ENCODE measurements around the gene ZC3H18. TPM values are rescaled to one million over a fixed set of nuclear protein-coding genes. Genes with fewer than 3 reads are reported as not detected.

Gene ZC3H18
- total RNA-seq (100 to 1,000 TPM in 2 of 5 donors, 10 to 100 TPM in 3; 87.0 to 111 (median 91.5) TPM), total RNA-seq (78.2 to 167 (median 101) reads per million in 29 experiments)
- 26.8 TPM for total RNA-seq (2013)

GRCh38 chr16:88569985-88570690 is at the start of gene ZC3H18:
TSS of gene ZC3H18 (plus strand) at chr16:88570403. CDS start at chr16:88577124, 6,721 bp downstream.
- ChIA-PET CTCF (interaction anchor here (0.5 to 1.7 kb wide), 11 partner anchors 11 to 1122 kb away, joined by 3 to 10 read pairs (median 4); partner anchors contain the start of gene ZNF778 (in 1 of the 2)), POLR2A (interaction anchor here in 1 of 2 donors (0.7 to 1.8 kb wide), 3 partner anchors 28 to 540 kb away, joined by 3 to 16 read pairs (median 12); no protein-coding TSS in a partner anchor)
- Histone ChIP-seq H3K27me3 (replicated peaks in 1 of 2; ENCODE audit: control insufficient read depth in 2 of 2, extremely low read depth in 1 of 2, insufficient read depth in 2 of 2, low read length in 1 of 2) (no peaks in the 10 kb centered on the region), H3K4me3 (ENCODE audit: control insufficient read depth in 1 of 2, extremely low read depth in 1 of 2, low read length in 1 of 2) (peak within 1 kb of the TSS; percentile 69 to 92), H3K4me1 (ENCODE audit: control insufficient read depth in 1 of 2, extremely low read depth in 1 of 2, insufficient read depth in 2 of 2, low read length in 2 of 2) (peaks cover 9 to 31% of the 10 kb centered on the region in 2 experiments), H3K36me3 (ENCODE audit: control insufficient read depth in 2 of 2, extremely low read depth in 1 of 2, insufficient read depth in 1 of 2, low read length in 1 of 2) (peaks cover 0 to 20% of the 10 kb centered on the region in 2 donors), H3K27ac (ENCODE audit: low read length) (peak within 1 kb of the TSS; percentile 64), H3K9me3 (no peaks in the 10 kb centered on the region)
- ATAC-seq (replicated peaks in 1 of 4) (peak; percentile 89 to 93 (median 92)), DNase-seq (peak; percentile 92 to 100 (median 96))
- Mint-ChIP-seq H3K36me3 (peaks cover under 1% of the 10 kb centered on the region), H3K4me3 (peak within 1 kb of the TSS; percentile 80 to 84 (median 82)), H3K9me3 (no peaks in the 10 kb centered on the region), H3K4me1 (peaks cover 29 to 37% (median 36%) of the 10 kb centered on the region in 3 donors), H3K27ac (peak within 1 kb of the TSS; percentile 78 to 88), H3K27me3 (no peaks in the 10 kb centered on the region)
- WGBS (ENCODE audit: insufficient coverage): under 1% methylated on average over 89 of the region's 90 CpGs

GRCh38 chr16:88521674-88522073 is 48.5 kb upstream of the ZC3H18 start:
- Histone ChIP-seq H3K4me3 (ENCODE audit: control insufficient read depth in 1 of 2, extremely low read depth in 1 of 2, low read length in 1 of 2) (no peak overlapping the region), H3K4me1 (ENCODE audit: control insufficient read depth in 1 of 2, extremely low read depth in 1 of 2, insufficient read depth in 2 of 2, low read length in 2 of 2) (peaks cover 0 to 20% of the 10 kb centered on the region in 2 experiments), H3K27me3 (replicated peaks in 1 of 2; ENCODE audit: control insufficient read depth in 2 of 2, extremely low read depth in 1 of 2, insufficient read depth in 2 of 2, low read length in 1 of 2) (no peaks in the 10 kb centered on the region), H3K36me3 (ENCODE audit: control insufficient read depth in 2 of 2, extremely low read depth in 1 of 2, insufficient read depth in 1 of 2, low read length in 1 of 2) (peaks cover 0 to 4% of the 10 kb centered on the region in 2 donors), H3K27ac (ENCODE audit: low read length) (no peak overlapping the region), H3K9me3 (no peaks in the 10 kb centered on the region)
- ATAC-seq (replicated peaks in 1 of 4): no peak
- 92% methylated on average over 7 of the region's 9 CpGs for WGBS (ENCODE audit: insufficient coverage)
- ChIA-PET POLR2A (no interaction called here), CTCF (interaction anchor here in 1 of 2 donors (0.6 kb wide), 1 partner anchor 1465 kb away, joined by 3 read pairs; no protein-coding TSS in a partner anchor)
- Mint-ChIP-seq H3K4me3 (no peak overlapping the region), H3K9me3 (peaks cover 0 to 18% (median 0%) of the 10 kb centered on the region in 3 donors), H3K27me3 (no peaks in the 10 kb centered on the region), H3K36me3 (peaks cover 2% of the 10 kb centered on the region), H3K27ac (no peak overlapping the region), H3K4me1 (peaks cover 0 to 13% (median 11%) of the 10 kb centered on the region in 3 donors)
- no peak for DNase-seq

GRCh38 chr16:88522276-88522949 is 47.8 kb upstream of the ZC3H18 start:
- CTCF ChIA-PET: interaction anchor here in 1 of 2 donors (0.6 kb wide), 1 partner anchor 1465 kb away, joined by 3 read pairs; no protein-coding TSS in a partner anchor
- 93% methylated on average over 19 of the region's 24 CpGs for WGBS (ENCODE audit: insufficient coverage)

GRCh38 chr16:88523309-88524161 is 46.7 kb upstream of the ZC3H18 start:
- CTCF ChIA-PET: no interaction called here
- H3K36me3 Mint-ChIP-seq: peaks cover 2% of the 10 kb centered on the region
- H3K27ac Mint-ChIP-seq: peak overlapping the region in 1 of 2 donors; percentile 34

More at GRCh38 chr16:88522276-88522949, 47.8 kb upstream of the ZC3H18 start:
- Histone ChIP-seq H3K27me3 (replicated peaks in 1 of 2; ENCODE audit: control insufficient read depth in 2 of 2, extremely low read depth in 1 of 2, insufficient read depth in 2 of 2, low read length in 1 of 2) (no peaks in the 10 kb centered on the region), H3K9me3 (no peaks in the 10 kb centered on the region), H3K27ac (ENCODE audit: low read length) (no peak overlapping the region), H3K36me3 (ENCODE audit: control insufficient read depth in 2 of 2, extremely low read depth in 1 of 2, insufficient read depth in 1 of 2, low read length in 1 of 2) (peaks cover 0 to 4% of the 10 kb centered on the region in 2 donors), H3K4me3 (ENCODE audit: control insufficient read depth in 1 of 2, extremely low read depth in 1 of 2, low read length in 1 of 2) (no peak overlapping the region), H3K4me1 (ENCODE audit: control insufficient read depth in 1 of 2, extremely low read depth in 1 of 2, insufficient read depth in 2 of 2, low read length in 2 of 2) (peaks cover 0 to 27% of the 10 kb centered on the region in 2 experiments)
- peaks cover 0 to 18% (median 0%) of the 10 kb centered on the region in 3 donors for H3K9me3 Mint-ChIP-seq
- DNase-seq: no peak
- POLR2A ChIA-PET: no interaction called here
- H3K36me3 Mint-ChIP-seq: peaks cover 2% of the 10 kb centered on the region
- no peak overlapping the region for H3K4me3 Mint-ChIP-seq
- H3K27ac Mint-ChIP-seq: no peak overlapping the region
- no peaks in the 10 kb centered on the region for H3K27me3 Mint-ChIP-seq
- peaks cover 0 to 13% (median 11%) of the 10 kb centered on the region in 3 donors for H3K4me1 Mint-ChIP-seq
- ATAC-seq (replicated peaks in 1 of 4): no peak

GRCh38 chr16:88524274-88524972 is 45.8 kb upstream of the ZC3H18 start:
- ChIA-PET POLR2A (no interaction called here), CTCF (no interaction called here)

More at GRCh38 chr16:88523309-88524161, 46.7 kb upstream of the ZC3H18 start:
- Histone ChIP-seq H3K36me3 (ENCODE audit: control insufficient read depth in 2 of 2, extremely low read depth in 1 of 2, insufficient read depth in 1 of 2, low read length in 1 of 2) (peaks cover 0 to 4% of the 10 kb centered on the region in 2 donors), H3K4me3 (ENCODE audit: control insufficient read depth in 1 of 2, extremely low read depth in 1 of 2, low read length in 1 of 2) (no peak overlapping the region), H3K27me3 (replicated peaks in 1 of 2; ENCODE audit: control insufficient read depth in 2 of 2, extremely low read depth in 1 of 2, insufficient read depth in 2 of 2, low read length in 1 of 2) (no peaks in the 10 kb centered on the region), H3K4me1 (ENCODE audit: control insufficient read depth in 1 of 2, extremely low read depth in 1 of 2, insufficient read depth in 2 of 2, low read length in 2 of 2) (peaks cover 0 to 30% of the 10 kb centered on the region in 2 experiments), H3K9me3 (no peaks in the 10 kb centered on the region), H3K27ac (ENCODE audit: low read length) (no peak overlapping the region)
- WGBS (ENCODE audit: insufficient coverage): 69% methylated on average over 33 of the region's 47 CpGs
- POLR2A ChIA-PET: no interaction called here
- H3K4me3 Mint-ChIP-seq: no peak overlapping the region
- peaks cover 0 to 13% (median 11%) of the 10 kb centered on the region in 3 donors for H3K4me1 Mint-ChIP-seq
- peaks cover 0 to 14% (median 0%) of the 10 kb centered on the region in 3 donors for H3K9me3 Mint-ChIP-seq
- ATAC-seq (replicated peaks in 1 of 4) (no peak), DNase-seq (no peak)
- no peaks in the 10 kb centered on the region for H3K27me3 Mint-ChIP-seq

More at GRCh38 chr16:88524274-88524972, 45.8 kb upstream of the ZC3H18 start:
- H3K9me3 ChIP-seq: no peaks in the 10 kb centered on the region
- peaks cover 2 to 4% of the 10 kb centered on the region in 2 donors for H3K36me3 ChIP-seq (ENCODE audit: control insufficient read depth in 2 of 2, extremely low read depth in 1 of 2, insufficient read depth in 1 of 2, low read length in 1 of 2)
- H3K27me3 ChIP-seq (replicated peaks in 1 of 2; ENCODE audit: control insufficient read depth in 2 of 2, extremely low read depth in 1 of 2, insufficient read depth in 2 of 2, low read length in 1 of 2): no peaks in the 10 kb centered on the region
- Mint-ChIP-seq H3K27ac (peak overlapping the region in 1 of 2 donors; percentile 39), H3K9me3 (peaks cover 0 to 7% (median 0%) of the 10 kb centered on the region in 3 donors), H3K4me3 (no peak overlapping the region), H3K36me3 (peaks cover 5% of the 10 kb centered on the region), H3K4me1 (peaks cover 0 to 13% (median 11%) of the 10 kb centered on the region in 3 donors), H3K27me3 (no peaks in the 10 kb centered on the region)
- H3K27ac ChIP-seq (ENCODE audit: low read length): no peak overlapping the region
- no peak for DNase-seq
- H3K4me1 ChIP-seq (ENCODE audit: control insufficient read depth in 1 of 2, extremely low read depth in 1 of 2, insufficient read depth in 2 of 2, low read length in 2 of 2): peaks cover 0 to 30% of the 10 kb centered on the region in 2 experiments
- ATAC-seq (replicated peaks in 1 of 4): no peak
- no peak overlapping the region for H3K4me3 ChIP-seq (ENCODE audit: control insufficient read depth in 1 of 2, extremely low read depth in 1 of 2, low read length in 1 of 2)
- WGBS (ENCODE audit: insufficient coverage): 82% methylated on average over 17 of the region's 18 CpGs

All from T-cell (primary cell).